GM18511 (cell line): ENCODE results near the gene KIFBP.
A peak's percentile ranks its signal among the peaks of the same experiment; 100 is the strongest.

ENCODE experiments used
- ATAC-seq: cut with Tn5 transposase; IDR thresholded peaks from one replicate; pipeline ENCODE4 v1.9.1; 2021; ENCODE audit warnings: mild to moderate bottlenecking, moderate library complexity; ENCODE audit not compliant: unreplicated experiment

KIFBP gene

DNA sequence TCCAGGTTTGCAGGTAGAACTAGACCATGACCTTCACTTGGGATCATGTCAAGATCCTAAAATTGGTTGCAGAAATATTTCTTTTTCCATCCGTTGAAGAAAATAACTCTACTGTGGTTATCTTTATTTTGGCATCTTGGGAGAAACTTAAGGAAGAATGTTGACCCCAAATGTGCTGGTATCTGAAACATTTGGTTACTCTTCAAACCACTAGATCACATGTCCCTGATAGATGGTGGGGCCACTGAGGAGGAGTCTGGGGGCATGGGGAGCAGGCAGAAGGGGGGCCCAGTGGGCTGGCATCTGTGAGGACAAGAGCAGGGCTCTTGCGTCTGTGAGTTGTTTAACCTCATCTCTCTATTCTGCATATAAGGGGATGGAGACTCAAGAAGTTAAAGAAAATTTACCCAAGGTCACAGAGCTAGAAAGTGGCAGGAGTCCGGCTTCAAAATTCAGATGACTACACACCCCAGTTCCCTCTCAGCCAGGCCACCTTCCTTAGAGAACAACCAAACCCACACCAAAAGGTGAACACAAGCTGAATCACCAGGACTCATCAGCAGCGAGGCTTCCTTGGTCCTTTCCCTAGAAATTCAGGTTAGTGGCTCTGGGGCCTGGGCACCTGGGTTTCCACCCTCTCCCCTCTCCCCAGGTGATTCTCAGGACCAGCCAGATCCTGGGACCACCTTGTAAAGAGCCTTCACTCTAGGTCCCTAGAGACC, 58.7 kb downstream of the KIFBP start:
- no peak for ATAC-seq

DNA sequence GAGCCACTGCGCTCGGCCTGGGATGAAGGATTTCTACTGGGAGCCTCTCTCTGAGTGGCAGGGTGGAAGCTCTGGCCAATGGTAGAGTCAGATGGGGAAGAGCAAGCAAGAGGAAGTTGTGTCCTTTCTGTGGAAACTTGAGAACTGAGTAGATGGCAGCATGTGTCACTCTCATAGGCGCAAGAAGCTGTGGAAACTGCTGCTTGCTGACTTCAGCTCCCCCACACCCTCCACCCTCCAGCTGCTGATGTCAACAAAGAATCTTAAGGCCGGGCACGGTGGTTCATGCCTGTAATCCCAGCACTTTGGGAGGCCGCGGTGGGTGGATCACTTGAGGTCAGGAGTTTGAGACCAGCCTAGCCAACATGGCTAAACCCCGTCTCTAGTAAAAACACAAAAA, 59.5 kb downstream of the KIFBP start:
- ATAC-seq: no peak

DNA sequence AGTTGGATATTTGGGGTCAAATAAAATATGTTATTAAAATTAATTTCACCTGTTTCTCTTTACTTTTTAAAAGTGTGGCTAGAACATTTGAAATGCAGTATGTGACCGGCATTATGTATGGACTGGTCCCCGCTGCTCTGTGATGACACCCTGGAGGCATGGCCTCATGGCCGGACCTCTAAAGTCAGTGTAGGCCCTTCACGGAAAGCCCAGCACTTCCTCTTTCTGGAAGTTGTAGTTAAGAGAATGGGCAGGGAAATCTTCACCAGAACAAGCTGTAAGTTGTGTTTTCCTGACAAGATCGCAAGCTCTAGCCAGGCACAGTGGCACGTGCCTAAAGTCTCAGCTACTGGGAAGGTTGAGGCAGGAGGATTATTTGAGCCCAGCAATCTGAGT, 61.0 kb downstream of the KIFBP start:
- no peak for ATAC-seq

DNA sequence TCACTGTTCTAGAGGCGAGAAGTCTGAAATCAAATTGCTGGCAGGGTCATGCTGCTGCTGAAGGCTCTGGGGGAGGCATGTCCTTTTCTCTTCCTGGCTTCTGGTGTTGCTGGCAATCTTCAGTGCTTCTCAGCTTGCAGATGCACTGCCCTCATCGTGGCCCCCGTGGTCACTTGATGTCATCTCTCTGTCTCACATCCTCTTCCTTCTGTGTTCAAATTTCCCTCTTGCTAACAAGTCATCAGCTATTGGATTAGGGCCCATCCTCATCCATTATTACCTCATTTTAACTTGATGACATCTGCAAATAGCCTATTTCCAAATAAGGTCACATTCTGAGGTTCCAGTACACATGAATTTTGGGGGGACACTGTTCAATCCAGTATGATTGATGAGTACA, 62.7 kb downstream of the KIFBP start:
- ATAC-seq: no peak

DNA sequence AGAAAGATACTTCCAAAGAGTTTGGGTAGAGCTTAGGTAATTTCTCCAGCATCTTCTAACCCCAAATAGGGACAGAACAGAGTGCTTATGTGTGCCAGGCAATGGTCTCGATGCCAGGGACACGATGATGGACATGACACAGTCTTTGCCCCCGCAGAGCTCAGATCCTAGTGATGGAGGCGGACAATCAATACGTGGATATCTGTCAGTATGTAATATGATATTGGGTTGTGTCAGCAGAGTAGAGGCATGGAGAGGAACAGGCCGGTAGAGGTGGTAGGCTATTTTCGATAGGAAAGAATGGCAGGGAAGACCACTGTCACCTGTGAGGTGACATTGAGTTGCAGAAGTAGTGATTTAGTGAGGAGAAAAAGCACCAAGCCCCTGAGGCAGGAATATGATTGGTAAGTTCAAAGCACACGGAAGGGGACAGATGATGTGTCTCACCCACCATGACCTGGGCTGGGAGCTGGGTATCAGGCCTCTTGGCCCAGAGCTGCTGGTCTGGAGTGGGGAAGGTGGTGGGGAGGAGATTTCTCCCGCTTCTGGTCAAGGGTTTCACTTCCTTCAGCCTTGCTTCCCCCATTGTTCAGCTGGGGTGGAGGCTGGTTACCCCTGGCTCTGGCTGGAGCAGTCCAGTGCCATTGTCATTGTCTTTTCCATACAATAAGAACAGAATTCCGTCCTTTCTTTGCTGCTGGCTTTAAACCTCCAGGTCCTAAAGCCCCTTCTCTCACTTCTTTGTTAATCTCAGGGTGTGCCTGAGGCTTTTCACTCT, 63.3 kb downstream of the KIFBP start:
- ATAC-seq: no peak

DNA sequence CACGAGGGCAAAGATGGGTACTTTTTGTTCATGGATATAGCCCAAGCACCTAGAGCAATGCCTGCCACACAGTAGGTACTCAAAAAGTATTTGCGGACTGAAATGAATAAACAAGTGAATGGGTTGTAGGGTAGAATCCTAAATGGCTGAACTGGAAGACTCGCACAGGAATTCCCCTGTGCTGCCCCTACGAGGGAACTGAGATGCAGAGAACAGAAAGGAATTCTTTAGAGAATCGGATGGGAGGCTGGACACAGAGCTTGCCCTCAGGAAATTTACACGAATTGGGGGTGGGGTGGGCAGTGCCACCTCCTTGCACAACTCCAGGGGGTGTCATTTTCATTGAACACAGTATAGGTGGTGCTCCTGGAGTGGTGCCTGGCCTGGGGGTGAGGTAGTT, 64.1 kb downstream of the KIFBP start:
- no peak for ATAC-seq

DNA sequence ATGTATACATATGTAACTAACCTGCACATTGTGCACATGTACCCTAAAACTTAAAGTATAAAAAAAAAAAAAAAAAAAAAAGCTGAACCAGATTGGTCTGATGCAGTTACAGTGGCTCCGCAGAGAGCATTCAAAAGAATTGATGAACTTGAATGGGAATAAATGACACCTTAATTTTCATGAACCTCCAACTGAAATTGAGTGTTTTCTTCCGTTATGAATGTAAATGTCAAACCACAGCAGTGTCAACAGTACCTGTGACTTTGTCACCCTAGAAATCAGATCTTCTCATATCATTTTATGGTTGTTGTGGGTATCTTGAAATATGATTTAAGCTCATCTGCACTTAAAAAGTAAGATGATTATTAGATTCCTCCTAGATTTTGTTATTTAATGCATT, 66.6 kb downstream of the KIFBP start:
- no peak for ATAC-seq

DNA sequence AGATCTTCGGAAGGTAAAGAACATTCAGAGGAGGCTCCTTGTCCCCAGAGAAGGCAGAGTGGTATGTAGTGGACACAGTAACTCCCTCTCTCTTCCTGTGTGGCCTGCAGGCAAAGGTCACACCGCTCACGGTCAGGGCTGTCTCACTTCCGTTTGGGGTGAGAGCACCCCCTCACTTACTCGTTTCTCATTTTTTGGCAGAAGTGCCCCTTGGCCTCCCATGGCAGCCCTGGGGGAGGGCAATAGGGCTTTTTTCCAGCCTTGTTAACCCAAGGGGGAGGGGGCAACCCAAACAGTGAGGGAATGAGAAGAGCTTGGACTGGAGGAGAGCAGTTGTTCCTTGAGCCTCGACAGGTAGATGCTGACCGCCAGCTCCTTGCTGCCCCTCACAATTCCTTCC, 67.5 kb downstream of the KIFBP start:
- peak; percentile 45 for ATAC-seq

DNA sequence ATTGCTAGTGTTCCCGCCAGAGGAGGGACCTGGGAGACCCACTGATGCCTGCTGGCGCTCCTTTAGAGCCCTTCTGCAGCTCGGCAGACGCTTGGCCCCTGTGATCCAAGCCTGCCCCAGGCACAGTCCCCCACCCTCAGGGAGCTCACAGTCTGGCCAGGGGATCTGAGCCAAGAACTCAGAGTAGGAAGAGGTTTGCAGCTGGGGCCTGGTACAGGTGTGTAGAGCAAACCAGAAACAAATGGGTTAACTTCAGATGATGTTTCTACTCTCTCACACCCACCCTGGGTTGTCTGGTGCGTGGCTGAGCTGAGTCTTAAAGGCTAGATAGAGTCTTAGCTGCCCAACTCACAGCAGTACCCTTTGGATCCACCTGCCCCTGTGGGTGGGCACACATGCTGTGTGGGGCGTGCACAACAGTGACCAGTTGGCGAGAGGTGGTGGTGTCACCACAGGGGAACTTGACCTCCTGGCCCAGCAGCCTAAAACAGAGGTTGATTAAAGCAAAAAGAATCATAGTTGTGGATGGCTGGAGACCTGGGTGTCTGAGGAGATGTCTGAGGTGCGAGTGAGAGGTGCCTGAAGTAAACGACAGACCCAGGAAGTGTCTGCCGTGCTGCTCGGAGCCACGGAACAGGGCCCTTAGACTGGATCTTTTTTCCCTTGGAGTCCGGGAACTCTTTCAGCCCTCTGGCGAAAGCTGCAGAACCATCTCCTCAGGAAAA, 68.1 kb downstream of the KIFBP start:
- ATAC-seq: no peak

DNA sequence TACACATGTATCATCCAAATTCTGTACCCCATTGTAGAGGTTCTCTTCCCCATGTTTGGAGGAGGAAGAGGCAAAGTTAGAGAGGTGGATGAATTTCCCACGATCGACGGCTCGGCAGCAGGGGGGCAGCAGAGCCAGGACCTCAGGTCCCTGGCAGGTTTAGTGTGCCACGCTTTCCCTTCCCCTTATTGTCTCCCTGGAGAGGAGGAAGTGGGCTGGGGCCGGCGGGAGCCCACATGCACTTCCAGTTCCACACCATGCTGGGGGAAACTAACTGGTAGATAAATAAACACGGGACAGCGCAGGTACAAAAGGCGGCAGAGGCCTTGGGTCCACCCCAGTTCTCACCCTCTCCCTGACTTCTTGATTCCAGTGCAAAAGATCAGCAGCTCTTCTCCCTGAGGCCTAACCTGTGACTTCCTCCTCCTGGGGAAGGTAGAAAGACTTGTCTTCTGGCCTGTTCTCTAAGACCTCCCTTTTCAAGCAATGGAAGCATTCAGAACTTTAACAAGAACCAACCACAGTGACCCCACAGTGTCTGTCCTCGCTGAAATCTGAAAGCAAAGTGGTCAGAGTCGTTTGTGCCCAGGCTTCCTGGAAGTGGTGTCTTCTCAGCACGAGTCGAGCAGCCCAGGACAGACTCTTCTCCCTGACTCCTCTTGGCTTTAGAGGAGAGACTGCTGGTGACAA, 68.8 kb downstream of the KIFBP start:
- no peak for ATAC-seq

DNA sequence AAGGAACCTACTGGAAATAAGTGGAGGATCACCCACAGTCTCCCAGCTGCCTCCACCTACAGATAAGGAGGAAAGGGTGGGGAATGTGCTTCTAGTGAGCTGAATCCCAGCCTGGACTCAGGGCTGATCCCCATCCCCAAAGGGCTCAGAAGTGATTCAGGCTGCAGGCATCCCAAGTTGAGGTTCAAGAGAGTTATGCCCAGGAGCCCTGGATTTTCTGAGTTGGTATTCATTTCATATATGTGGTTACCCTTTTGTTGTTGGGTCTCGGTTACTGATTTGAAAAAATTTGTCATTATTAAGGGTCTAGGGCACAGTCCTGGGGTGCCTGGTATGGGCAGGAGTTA, 69.3 kb downstream of the KIFBP start:
- ATAC-seq: no peak

DNA sequence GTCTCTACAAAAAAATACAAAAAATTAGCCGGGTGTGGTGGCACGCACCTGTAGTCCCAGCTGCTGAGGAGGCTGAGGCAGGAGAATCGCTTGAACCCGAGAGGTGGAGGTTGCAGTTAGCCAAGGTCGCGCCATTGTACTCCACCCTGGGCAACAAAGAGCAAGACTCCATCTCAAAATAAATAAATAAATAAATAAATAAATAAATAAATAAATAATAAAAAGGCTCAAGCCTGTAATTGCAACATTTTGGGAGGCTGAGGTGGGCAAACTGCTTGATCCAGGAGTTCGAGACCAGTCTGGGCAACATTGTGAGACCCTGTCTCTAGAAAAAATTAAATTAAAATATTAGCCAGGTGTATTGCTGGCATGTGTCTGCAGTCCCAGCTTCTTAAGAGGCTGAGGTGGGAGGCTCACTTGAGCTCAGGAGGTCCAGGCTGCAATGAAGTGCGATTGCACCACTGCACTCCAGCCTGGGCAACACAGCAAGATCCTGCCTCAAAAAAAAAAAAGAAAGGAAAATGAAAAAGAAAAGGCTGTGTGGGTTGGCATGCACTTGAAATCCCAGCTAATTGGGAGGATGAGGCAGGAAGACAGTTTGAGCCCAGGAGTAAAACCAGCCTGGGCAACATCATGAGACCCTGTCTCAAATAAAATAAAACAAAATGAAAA, 71.7 kb downstream of the KIFBP start:
- no peak for ATAC-seq

DNA sequence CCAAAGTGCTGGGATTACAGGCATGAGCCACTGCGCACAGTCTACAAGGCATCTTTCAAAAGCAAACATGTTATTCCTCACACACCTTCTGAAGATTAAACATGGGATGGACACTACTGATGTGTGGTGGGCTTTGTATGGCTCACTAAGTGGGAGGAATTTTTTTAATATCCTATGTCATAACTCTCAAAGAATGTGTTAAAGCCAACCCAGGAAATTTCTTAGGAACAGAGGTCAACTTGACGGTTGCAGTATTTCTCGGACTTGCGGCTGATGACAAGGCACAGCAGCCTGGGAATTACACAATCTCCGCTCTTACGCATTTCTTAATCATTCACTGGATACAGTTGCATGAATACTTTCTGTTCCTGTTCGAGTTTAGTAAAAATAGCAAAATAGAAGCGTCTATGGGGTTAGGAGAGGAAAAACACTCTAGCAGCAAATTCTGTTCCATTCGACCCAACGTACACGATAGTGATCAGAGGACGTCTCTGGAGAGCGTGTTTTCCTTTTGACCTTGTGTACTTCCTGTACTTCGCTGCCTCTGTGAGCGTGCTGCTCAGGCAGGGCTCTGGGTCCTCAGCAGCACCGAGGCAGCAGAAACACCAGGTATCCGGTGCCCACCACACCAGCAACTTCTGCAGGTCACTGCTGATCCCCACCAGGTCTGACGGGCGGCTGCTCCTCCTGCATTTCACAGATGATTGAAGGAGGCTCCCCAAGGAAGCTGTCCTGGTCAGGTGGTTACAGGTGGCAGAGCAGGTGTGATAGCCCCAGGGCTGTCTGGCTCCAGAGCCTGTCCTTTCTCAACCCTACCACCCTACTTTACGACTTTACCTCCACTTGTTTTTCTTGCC, 72.9 kb downstream of the KIFBP start:
- peak; percentile 57 for ATAC-seq

DNA sequence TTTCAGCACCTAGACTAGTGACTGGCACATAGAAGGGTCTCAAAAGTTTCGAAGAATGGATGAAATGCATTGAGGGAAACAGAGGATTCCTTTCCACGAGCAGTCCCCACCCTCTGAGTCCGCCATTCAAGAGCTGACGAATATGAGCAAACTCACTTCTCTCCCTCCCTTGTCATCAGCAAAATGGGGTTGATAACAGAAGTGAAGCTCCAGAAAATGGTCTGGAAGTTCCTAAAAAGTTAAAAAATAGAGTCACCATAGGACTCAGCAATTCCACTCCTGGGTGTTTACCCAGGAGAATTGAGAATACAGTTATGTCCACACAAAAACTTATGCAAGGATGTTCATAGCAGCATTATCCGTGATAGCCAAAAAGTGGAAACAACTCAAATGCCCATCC, 74.3 kb downstream of the KIFBP start:
- no peak for ATAC-seq

DNA sequence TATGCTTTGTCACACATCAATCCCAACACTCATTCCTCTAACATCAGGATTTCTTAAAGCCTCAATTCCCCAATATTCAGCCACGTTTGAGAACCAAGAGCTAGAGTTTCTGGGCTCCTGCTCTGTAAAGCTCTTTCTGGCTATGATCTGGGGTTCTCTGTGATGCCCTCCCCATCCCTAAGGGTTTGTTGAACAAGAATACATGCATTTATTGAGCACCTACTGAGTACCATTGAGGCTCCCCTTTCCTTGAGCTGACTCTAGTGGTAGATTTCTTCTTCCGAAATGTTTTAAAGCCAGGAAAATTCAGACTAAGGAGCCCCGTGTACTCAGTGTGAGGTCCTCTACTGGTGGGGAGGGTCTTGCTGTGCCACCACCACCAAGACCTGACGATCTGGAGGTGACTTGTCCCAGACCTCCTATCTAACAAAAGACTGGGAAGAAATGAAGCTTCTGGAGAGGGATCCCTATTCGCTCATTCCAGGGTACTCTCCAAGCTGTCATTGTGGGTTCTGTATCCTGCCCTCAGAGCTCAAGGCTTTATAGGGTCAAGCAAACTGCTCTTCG, 76.2 kb downstream of the KIFBP start:
- ATAC-seq: no peak

DNA sequence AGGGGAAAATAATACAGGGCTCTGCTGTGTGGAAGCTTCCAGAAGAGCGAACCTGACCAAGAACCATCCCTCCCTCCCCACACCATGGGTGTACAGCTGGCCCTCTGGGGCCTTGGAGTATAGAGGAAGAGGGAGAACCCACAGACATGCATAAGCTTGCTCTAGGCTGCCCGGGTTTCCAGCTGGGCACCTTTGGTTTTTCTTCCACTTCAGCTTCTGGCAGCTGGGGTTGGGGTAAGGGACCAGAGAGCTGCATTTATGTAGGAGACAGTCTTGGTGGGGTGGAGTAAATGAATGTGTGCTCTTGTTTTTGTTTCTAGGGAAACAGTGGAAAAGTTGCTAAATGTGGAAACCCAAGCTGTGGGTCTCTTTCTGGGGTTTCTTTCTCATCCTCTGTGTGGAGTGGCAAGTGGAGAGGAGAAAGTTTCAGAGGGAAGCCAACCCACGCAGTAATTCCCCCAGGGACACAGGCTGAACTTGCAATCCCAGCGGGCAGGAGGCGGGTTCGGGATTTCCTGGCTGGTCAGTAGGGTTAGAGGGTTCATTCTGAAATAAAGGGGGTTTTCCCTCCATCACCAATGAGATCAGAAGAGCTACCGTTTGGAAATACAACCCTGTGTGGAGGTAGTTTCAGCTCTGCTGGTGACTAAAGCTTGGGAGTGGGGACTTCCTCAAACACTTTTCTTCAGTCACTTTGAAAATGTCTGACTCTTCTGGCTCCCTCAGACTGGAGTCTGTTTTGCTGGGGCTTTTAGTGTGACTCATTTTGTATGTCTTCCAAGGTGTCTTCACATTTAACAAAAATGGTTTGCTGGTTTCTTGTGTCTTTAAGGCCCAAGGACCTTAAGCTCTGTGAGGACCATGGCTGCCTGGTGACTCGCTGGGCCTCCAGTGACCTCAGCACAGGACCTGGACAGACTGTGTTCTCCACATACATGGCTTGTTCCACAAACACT, 77.1 kb downstream of the KIFBP start:
- ATAC-seq: peak; percentile 61
